Measurements from ENCODE around the gene TRPV6.

TRPV6 gene

GRCh38 chr7:142872106-142872675, 13.4 kb downstream of the TRPV6 start:
- H3K36me3 Mint-ChIP-seq = peaks cover 28% of the 10 kb centered on the region
- no peaks in the 10 kb centered on the region for H3K4me1 Mint-ChIP-seq
- no peak overlapping the region for H3K4me3 Mint-ChIP-seq
- peaks cover 4% of the 10 kb centered on the region for H3K27me3 Mint-ChIP-seq
- no peaks in the 10 kb centered on the region for H3K9me3 Mint-ChIP-seq
- ATAC-seq (ENCODE audit: low read depth) (no peak), DNase-seq (ENCODE audit: low spot score in 2 of 2) (no peak)
- no peak overlapping the region for H3K27ac Mint-ChIP-seq

DNA sequence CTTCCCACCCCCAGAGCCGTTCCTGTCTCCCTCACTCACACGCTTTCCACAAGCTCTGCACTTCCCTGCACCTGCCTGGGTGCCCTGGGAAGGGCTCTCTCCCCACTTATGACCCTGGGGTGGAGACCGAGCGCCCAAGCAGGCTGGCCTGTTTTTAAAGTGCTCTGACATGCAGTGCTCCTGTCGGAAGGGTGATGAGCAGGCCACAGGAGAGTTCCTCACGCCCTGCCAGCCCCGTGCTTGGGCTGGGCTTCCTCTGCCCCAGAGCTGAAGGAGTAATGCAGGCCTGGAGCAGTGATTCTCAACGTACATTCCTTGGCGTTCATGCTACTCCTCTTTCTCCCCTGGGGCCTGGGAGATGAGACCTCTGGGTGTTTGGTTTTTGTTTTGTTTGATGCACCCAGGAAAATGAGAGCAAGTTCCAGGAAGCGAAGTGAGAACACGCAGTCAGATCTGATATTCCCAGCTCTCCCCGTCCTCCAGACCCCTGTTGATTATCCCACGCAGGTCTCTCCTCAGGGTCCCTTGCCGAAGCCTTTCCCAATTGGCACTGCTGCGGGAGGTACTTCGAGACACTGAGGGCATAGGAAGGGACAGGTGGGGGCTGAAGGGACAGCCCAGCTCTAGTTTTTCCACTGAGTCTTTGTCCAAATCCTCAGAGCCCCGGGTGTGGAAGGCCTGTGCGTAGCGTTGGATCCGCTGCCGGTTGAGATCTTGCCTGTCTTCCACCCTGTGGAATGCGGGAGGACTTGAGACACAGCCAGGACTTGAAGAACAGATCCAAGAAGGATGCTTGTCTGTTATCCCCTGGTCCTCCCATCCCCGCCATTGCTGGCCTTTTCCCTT, 14.1 kb downstream of the TRPV6 start:
- peaks cover 31% of the 10 kb centered on the region for H3K36me3 Mint-ChIP-seq
- peaks cover 2% of the 10 kb centered on the region for H3K27me3 Mint-ChIP-seq
- DNase-seq (ENCODE audit: low spot score in 2 of 2) (no peak), ATAC-seq (ENCODE audit: low read depth) (no peak)
- no peak overlapping the region for H3K27ac Mint-ChIP-seq
- no peak overlapping the region for H3K4me3 Mint-ChIP-seq
- H3K9me3 Mint-ChIP-seq = no peaks in the 10 kb centered on the region
- peaks cover under 1% of the 10 kb centered on the region for H3K4me1 Mint-ChIP-seq

DNA sequence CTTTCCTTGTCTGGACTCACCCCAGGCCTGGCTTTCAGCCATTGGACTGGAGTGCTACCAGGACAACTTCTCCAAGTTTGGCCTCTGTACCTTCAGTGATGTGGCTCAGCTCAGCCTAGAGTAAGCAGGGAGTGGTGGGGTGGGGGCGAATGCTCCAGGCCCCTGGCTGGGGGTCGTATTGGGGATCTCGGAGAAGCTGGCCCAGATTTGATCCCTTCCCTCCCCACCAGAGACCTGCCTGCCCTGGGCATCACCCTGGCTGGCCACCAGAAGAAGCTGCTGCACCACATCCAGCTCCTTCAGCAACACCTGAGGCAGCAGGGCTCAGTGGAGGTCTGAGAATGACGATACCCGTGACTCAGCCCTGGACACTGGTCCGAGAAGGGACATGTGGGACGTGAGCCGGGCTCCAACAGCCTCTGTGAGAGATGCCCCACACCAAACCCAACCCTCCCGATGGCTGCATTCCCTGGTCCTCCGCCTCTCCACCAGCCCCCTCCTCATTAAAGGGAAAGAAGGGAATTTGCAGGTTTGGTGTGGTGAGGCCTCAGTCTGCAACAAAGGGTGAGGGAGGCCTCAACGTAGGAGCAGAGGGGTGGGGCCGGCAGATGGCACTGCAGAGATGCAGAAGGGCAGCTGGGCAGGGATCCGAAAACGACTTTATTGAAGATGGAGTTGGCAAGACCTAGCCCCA, 14.8 kb downstream of the TRPV6 start:
- DNase-seq (ENCODE audit: low spot score in 2 of 2) (no peak), ATAC-seq (ENCODE audit: low read depth) (no peak)
- H3K36me3 Mint-ChIP-seq = peaks cover 33% of the 10 kb centered on the region

DNA sequence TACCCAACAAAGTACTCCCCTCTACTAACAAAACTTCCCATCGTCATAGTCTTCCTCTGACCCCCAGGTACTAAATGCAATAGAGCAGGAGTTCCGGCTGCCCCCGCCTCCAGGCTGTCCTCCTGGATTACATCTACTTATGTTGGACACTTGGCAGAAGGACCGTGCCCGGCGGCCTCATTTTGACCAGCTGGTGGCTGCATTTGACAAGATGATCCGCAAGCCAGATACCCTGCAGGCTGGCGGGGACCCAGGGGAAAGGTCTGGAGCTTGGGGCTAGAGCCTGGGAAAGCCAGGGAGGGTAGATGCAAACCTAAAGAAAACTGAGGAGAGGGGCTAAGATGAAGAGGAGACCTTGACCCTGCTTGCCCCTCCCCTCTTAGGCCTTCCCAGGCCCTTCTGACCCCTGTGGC, 15.4 kb downstream of the TRPV6 start:
- Mint-ChIP-seq H3K27ac (no peak overlapping the region), H3K4me1 (peaks cover 3% of the 10 kb centered on the region), H3K9me3 (no peaks in the 10 kb centered on the region), H3K36me3 (peaks cover 33% of the 10 kb centered on the region), H3K27me3 (no peaks in the 10 kb centered on the region), H3K4me3 (no peak overlapping the region)
- DNase-seq (ENCODE audit: low spot score in 2 of 2) = no peak
- ATAC-seq (ENCODE audit: low read depth) = no peak

More for the DNA sequence above, 14.8 kb downstream of the TRPV6 start:
- Mint-ChIP-seq H3K27ac (no peak overlapping the region), H3K27me3 (no peaks in the 10 kb centered on the region), H3K4me3 (no peak overlapping the region), H3K9me3 (no peaks in the 10 kb centered on the region), H3K4me1 (peaks cover 3% of the 10 kb centered on the region)

GRCh38 chr7:142869434-142869833, 16.1 kb downstream of the TRPV6 start:
- Mint-ChIP-seq H3K36me3 (peaks cover 37% of the 10 kb centered on the region), H3K27me3 (no peaks in the 10 kb centered on the region), H3K4me1 (peaks cover 3% of the 10 kb centered on the region), H3K9me3 (no peaks in the 10 kb centered on the region), H3K27ac (no peak overlapping the region), H3K4me3 (no peak overlapping the region)
- DNase-seq (ENCODE audit: low spot score in 2 of 2) (no peak), ATAC-seq (ENCODE audit: low read depth) (no peak)

- no peak for DNase-seq (ENCODE audit: low spot score in 2 of 2)
- H3K4me3 Mint-ChIP-seq = no peak overlapping the region
- H3K27me3 Mint-ChIP-seq = no peaks in the 10 kb centered on the region
- peaks cover 39% of the 10 kb centered on the region for H3K36me3 Mint-ChIP-seq
- no peaks in the 10 kb centered on the region for H3K9me3 Mint-ChIP-seq
- H3K27ac Mint-ChIP-seq = no peak overlapping the region
- ATAC-seq (ENCODE audit: low read depth) = no peak
- H3K4me1 Mint-ChIP-seq = peaks cover 3% of the 10 kb centered on the region
Measured at GRCh38 chr7:142868986-142869415, 16.5 kb downstream of the TRPV6 start.

DNA sequence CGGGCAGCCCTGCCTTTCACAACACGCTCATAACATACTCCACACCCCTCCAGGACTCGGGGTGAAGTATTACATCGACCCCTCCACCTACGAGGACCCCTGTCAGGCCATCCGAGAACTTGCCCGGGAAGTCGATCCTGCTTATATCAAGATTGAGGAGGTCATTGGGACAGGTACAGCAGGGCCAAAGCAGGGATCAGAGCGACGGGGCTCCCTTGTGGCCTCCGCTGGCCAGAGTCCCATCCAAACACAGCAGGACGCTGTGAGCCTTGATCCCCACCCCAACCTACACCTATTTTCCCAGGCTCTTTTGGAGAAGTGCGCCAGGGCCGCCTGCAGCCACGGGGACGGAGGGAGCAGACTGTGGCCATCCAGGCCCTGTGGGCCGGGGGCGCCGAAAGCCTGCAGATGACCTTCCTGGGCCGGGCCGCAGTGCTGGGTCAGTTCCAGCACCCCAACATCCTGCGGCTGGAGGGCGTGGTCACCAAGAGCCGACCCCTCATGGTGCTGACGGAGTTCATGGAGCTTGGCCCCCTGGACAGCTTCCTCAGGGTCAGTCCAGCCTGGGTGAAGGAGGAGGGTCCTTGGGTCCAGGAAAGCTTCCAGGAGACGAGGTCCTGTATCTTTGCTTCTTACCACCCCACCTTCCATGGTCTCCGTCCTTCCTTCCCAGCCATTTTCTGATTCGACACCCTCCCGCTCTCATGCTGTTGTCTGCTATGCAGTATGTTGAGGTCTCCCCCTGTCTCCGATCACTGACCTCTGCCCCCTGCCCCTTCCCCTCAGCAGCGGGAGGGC, 17.2 kb downstream of the TRPV6 start:
- DNase-seq (ENCODE audit: low spot score in 2 of 2) (no peak), ATAC-seq (ENCODE audit: low read depth) (no peak)
- Mint-ChIP-seq H3K27me3 (no peaks in the 10 kb centered on the region), H3K9me3 (no peaks in the 10 kb centered on the region), H3K27ac (no peak overlapping the region), H3K4me3 (no peak overlapping the region), H3K4me1 (peaks cover 3% of the 10 kb centered on the region), H3K36me3 (peaks cover 38% of the 10 kb centered on the region)

DNA sequence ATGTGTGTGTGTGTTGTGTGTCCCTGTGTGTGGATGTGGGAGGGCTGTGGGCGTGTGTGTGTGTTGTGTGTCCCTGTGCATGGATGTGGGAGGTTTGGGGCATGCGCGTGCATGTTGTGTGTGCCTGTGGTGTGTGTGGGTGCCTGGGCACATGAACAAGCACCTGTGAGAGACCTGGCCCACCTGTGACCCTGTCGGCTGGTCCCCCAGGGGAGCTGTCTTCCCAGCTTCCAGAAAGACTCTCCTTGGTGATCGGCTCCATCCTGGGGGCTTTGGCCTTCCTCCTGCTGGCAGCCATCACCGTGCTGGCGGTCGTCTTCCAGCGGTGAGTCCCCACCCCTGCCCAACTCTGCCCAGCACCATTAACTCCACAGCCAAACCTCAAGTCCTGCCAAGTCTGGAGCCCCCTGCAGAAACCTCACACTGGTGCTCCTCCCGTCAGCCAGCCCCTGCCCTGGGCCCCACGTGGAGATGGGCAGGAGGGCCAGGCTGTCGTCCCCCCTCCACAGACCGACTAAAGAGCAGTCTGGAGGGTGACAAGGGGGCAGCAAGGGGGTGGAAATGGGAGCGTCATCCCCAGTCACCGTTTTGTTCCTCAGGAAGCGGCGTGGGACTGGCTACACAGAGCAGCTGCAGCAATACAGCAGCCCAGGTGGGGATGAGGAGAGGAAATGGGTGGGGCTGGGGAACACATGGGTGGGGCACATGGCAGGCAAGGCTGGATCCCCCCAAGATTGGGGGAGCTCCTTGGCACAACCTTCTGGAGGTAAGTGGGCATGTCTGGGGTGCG, 18.0 kb downstream of the TRPV6 start:
- no peak overlapping the region for H3K27ac Mint-ChIP-seq
- no peaks in the 10 kb centered on the region for H3K27me3 Mint-ChIP-seq
- H3K4me3 Mint-ChIP-seq = no peak overlapping the region
- peaks cover 43% of the 10 kb centered on the region for H3K36me3 Mint-ChIP-seq
- no peak for ATAC-seq (ENCODE audit: low read depth)
- peaks cover 3% of the 10 kb centered on the region for H3K4me1 Mint-ChIP-seq
- H3K9me3 Mint-ChIP-seq = no peaks in the 10 kb centered on the region
- DNase-seq (ENCODE audit: low spot score in 2 of 2) = no peak

DNA sequence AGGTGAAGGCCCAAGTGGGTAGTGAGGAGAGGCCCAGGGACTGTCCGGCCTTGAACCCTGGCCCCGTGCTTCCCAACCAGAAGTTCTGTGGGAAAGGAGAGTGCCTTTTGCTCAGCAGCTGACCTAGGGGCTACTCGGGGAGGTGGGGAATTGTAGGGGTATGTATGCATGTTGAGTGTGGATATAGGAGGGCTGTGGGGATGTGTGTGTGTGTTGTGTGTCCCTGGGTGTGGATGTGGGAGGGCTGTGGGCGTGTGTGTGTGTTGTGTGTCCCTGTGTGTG, 18.5 kb downstream of the TRPV6 start:
- Mint-ChIP-seq H3K4me3 (no peak overlapping the region), H3K36me3 (peaks cover 48% of the 10 kb centered on the region), H3K9me3 (no peaks in the 10 kb centered on the region), H3K27me3 (no peaks in the 10 kb centered on the region), H3K4me1 (peaks cover 8% of the 10 kb centered on the region), H3K27ac (no peak overlapping the region)
- no peak for DNase-seq (ENCODE audit: low spot score in 2 of 2)
- ATAC-seq (ENCODE audit: low read depth) = no peak

- Mint-ChIP-seq H3K9me3 (no peaks in the 10 kb centered on the region), H3K36me3 (peaks cover 43% of the 10 kb centered on the region), H3K27me3 (no peaks in the 10 kb centered on the region), H3K27ac (no peak overlapping the region), H3K4me3 (no peak overlapping the region), H3K4me1 (peaks cover 8% of the 10 kb centered on the region)
- DNase-seq (ENCODE audit: low spot score in 2 of 2) (no peak), ATAC-seq (ENCODE audit: low read depth) (no peak)
Measured at GRCh38 chr7:142866361-142867096, 19.0 kb downstream of the TRPV6 start.

DNA sequence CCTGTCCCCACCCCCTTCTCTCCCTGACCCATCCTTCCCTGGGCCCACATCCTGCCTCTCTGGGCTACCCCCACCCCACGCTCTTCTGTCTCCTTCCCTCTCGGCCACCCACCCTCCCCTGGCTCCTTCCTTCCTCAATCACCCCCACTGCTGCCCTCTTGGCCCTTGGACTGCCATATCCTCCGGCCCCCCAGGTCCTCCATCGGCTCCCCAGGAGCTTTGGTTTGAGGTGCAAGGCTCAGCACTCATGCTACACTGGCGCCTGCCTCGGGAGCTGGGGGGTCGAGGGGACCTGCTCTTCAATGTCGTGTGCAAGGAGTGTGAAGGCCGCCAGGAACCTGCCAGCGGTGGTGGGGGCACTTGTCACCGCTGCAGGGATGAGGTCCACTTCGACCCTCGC, 19.8 kb downstream of the TRPV6 start:
- DNase-seq (ENCODE audit: low spot score in 2 of 2) = no peak
- Mint-ChIP-seq H3K27ac (no peak overlapping the region), H3K36me3 (peaks cover 45% of the 10 kb centered on the region), H3K4me1 (peaks cover 8% of the 10 kb centered on the region), H3K4me3 (no peak overlapping the region), H3K27me3 (no peaks in the 10 kb centered on the region), H3K9me3 (no peaks in the 10 kb centered on the region)
- no peak for ATAC-seq (ENCODE audit: low read depth)

DNA sequence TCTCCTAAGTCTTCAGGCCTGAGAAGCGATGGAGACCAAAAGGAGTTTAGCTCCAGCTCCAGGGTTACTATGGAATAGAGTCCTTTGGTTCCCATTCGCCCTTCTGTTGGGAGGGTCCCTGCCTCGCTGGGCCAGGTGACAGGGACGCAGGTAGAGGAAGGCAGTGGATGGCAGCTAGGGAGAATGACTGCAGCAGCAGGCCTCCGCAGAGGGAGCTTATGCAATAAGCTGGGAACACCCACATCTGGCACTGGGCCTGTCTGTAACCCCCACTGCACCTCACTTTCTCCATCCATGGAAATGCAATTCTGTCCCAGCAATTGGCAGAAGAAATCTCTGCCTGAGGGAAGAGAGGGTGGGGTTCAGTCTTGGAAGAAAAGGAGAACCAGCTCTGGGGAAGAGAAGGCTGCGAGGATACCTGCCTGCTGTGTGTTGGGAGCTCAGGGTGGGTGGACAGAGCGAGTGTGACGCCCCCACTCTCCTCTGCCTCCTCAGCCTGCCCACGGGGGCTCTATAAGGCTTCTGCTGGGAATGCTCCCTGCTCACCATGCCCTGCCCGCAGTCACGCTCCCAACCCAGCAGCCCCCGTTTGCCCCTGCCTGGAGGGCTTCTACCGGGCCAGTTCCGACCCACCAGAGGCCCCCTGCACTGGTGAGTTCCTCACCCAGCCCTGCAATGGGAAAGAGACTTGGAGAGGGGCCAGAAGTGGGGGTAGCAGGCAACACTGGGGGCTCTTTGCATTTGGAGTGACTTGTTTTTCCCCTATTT, 20.4 kb downstream of the TRPV6 start:
- H3K36me3 Mint-ChIP-seq = peaks cover 45% of the 10 kb centered on the region
- no peaks in the 10 kb centered on the region for H3K27me3 Mint-ChIP-seq
- peaks cover 10% of the 10 kb centered on the region for H3K4me1 Mint-ChIP-seq
- H3K9me3 Mint-ChIP-seq = no peaks in the 10 kb centered on the region
- no peak overlapping the region for H3K27ac Mint-ChIP-seq
- no peak overlapping the region for H3K4me3 Mint-ChIP-seq
- no peak for ATAC-seq (ENCODE audit: low read depth)
- DNase-seq (ENCODE audit: low spot score in 2 of 2) = no peak
